ENCODE measurements around the gene EDN3.

GRCh38 chr20:59265298-59265697, 35.1 kb upstream of the EDN3 start:
- TF ChIP-seq CTCF (IDR thresholded peaks at IDR 0.05): no peak
- no peak for TF ChIP-seq POLR2A (IDR thresholded peaks at IDR 0.05)
